Activated T-cell treated with anti-CD3 and anti-CD28 coated beads for 48 hours (primary cell): ENCODE results near the gene SNX20.
A peak's percentile ranks its signal among the peaks of the same experiment; 100 is the strongest.

Source experiments
- DNase-seq: peaks from one replicate; pipeline ENCODE4 v3.0.0-alpha.2; 2020; ENCODE audit warnings: low read depth

Gene SNX20

GRCh38 chr16:50679676-50680555 lies 1.2 kb downstream of the SNX20 start:
- no peak for DNase-seq

DNA sequence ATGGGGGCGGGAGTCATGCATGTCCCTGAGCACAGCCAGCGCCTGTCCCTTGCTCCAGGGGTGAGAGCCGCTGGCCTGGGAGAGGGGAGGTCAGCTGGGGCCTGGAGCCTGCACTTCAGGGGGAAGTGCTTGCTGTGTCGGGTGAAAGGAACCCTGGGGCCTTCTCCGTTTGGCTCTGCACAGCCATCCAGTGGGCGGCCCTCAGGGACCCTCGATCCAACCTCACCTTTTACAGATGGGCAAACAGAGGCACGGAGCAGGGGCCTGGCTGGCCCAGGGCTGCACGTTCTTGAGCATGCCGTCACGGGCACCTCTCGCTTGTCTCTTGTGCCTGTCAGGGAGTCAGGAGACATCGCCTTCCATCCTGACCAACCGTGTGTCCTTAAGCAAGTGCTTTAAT lies 1.8 kb downstream of the SNX20 start:
- no peak for DNase-seq

- DNase-seq: no peak
Observed at GRCh38 chr16:50678531-50678930, 2.6 kb downstream of the SNX20 start.

DNA sequence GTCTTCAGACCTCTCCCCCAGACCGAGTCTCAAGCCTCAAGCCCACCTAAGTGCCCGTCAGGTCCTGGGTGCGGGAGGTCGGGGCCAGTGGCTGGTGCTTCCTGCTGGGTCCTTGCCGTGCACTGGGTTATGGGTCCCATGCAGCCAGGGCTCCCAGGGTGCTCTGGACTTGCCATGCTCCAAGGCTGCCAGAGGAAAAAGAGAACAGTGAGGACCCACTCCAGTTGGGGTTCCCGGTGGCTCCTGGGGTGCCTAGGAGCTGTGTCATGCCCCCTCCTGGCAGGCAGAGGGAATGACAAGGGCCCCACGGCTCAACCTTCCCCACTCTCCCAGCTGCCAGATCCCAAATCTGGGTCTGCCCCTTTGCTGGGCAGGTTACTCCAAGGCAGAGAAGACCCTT lies 3.8 kb downstream of the SNX20 start:
- DNase-seq: no peak

DNA sequence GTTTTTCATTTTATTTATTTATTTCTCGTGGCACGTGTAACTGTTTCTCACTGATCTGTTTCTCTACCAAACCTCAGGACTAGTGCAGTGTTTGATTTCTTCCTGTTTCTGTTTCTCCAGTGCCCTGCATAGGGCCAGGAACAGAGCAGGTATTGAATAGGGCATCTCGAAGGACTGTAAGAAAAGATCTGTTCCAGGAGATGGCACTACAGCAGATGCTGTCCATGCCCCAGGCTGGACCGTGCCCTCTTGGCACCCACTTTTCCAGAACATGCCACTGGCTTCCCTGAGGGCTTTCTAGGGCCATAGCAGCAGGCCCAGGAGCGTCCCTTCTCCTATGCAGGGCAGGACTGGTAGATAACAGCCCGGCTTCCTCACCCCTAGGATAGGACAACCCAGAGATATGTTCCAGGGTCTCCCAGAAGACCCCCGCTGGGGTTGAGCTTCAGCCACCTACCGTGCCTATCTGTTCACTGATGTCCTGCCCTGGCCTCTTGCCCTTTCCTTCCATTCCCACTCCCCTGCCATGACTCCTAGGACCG lies 4.4 kb downstream of the SNX20 start:
- DNase-seq: no peak

GRCh38 chr16:50675686-50676610 lies 5.2 kb downstream of the SNX20 start:
- DNase-seq: no peak

DNA sequence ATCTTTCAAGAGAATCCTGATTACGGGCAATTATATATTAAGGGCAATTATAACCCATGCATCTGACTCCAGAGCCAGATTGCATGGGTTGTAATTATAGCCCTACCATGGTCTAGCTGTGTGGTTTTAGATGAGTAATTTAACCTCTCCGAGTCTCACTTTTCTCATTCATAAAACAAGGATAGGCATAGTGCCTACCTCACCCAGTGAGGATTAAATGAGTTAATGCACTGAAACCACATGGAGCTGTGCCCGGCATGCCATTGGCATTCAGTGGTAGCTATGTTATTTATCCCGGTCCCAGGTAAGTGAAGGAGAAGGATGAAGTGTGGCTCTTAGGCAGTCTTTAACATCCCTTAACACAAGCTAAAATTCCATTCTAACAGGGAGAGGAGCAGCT lies 6.3 kb downstream of the SNX20 start:
- DNase-seq: no peak

- DNase-seq: no peak
Observed at GRCh38 chr16:50673496-50674275, 7.4 kb downstream of the SNX20 start.

DNA sequence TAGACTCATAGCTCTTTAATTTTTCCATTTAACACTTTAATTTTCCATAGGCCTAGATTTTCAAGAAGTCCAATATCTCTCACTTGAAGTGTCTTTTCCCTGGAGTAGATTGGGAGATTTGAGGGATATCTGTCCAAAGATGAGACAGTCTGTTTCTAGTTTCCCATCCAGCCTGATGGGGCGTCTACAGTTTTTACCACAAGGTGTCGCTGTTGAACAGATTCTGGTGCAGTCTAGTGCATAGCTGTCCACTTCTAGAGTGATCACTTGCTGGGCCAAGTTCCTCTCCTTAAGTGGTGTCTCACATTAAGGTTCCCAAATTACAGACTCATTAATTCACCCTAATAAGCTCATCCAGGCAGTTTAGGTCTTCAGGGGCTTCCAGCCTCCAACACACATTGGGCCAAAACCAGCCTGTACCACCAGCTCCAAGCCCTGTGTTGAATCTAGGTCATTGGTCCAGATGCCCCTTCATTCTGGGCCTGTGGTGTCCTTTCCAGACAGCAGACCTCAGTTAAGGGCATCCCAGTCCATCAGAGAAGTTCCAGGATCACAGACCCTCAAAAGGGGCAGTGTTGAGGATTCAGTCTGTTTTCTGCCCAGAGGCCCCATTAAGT lies 9.4 kb downstream of the SNX20 start:
- DNase-seq: no peak

DNA sequence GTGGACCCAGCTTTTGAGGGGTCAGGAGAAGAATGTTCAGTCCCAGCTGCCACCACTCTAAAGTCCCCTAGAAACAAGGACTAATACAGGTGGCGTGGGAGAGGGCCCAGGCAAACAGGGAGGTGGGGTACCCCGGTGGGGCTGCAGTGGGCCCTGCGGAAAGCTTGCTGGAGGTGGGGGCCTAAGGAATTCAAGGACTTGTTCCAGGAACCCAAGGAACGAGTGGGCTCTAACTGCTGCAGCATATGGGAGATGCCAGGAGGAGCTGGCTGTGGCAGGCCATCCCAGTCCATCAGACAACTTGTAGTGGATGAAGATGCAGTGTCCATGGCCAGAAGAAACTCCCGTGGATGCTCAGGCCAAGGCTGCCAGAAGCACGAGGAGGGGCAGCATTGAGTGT lies 10.6 kb downstream of the SNX20 start:
- no peak for DNase-seq

GRCh38 chr16:50669741-50670140 lies 11.4 kb downstream of the SNX20 start:
- no peak for DNase-seq

DNA sequence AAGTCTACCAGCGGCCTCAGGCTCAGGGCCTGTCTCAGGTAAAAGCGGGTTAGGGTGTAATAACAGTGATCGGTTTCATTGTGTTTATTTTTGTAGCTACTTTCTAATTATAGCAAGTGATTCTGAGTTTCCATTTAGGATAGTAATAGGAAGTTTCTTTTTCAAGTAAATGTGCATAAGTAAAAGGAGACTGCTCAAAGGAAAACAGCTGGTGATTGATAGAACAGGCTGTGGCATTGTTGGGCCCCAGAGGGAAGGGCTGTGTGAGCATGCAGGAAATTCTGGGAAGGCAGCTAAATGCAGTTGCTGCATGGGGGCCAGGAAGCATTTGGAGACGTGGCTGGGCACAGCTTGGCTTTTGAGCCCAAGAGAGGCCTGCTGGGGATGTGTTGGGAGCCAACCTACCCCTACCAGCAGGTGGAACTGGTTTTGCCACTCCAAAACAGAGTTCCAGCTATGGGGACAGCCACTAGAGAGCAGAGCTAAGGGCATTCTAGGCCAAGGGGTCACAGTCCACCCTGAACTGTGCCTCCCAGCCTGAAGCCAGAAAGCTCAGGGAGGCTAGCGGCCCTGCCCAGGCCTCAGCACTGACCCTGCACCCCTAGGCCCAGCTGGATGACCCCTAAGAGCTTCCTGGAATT lies 12.6 kb downstream of the SNX20 start:
- no peak for DNase-seq

GRCh38 chr16:50667497-50668367 lies 13.4 kb downstream of the SNX20 start:
- no peak for DNase-seq

DNA sequence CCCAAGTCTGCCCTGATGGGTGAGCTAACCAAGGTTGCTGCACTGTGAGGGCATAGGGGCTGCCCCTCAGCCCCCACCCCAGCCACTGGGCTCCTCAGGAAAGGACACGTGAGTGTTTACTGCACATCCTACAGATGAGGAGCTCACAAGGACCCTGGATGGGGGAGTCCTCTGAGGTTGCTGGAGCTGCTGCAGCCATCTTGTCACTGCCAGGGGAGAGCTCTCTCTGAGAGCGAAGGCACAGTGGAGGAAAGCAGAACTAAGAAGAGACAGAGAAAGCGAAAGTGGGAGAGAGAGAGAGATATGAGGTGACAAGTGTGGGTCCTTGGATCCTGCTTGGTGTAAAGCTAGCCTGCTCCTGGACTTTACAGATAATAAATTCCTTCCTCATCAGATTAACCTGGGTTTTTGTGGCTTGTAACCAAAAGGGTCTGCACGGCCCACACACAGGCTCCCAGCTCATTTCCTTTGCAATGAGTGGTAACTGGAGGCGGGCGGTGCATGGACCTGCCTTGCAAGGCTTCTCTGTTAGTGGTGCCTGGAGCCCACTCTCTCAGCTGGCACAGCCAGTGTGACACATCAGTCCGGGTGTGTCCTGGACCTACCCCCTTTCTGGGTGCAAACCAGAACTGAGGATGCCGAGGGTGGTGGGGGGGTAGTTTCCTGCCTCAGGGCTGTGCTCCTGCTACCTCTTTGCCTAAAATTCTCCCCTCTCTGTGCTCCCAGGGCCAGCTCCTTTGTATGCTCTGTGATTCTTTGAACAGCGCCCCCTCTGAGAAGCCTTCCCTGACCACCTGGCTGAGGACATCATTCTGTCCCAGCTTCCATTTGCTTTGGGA lies 14.2 kb downstream of the SNX20 start:
- no peak for DNase-seq

- peak; percentile 75 for DNase-seq
Observed at GRCh38 chr16:50665128-50665878, 15.8 kb downstream of the SNX20 start.

- DNase-seq: no peak
Observed at GRCh38 chr16:50664270-50664669, 16.8 kb downstream of the SNX20 start.

DNA sequence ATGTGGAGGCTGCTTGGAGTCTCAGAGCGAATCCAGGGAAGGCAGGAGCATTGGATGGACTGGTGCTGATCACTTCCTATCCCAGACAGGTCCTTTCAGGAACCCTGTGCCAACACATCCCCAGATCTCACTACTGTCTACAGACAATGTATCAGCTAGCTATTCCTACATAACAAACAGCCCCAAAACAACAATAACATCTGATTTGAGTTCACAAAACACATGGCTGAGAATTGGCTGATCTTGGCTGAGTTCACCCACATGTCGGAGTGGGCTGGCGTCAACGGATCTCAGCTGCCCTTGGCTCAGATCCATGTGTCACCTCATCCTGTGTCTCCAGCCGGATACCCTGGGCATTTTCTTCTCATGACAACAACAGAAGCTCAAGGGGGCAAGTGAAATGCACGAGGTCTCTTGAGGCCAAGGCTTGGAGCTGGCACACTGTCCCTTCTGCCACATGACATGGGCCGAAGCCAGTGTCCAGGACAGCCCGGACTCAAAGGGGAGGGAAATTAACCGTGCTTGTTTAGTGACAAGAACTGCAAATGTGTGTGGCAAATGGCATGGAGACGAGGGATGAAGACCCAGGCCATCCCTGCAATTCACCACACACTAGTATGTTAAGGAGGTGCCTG lies 18.7 kb downstream of the SNX20 start:
- no peak for DNase-seq

DNA sequence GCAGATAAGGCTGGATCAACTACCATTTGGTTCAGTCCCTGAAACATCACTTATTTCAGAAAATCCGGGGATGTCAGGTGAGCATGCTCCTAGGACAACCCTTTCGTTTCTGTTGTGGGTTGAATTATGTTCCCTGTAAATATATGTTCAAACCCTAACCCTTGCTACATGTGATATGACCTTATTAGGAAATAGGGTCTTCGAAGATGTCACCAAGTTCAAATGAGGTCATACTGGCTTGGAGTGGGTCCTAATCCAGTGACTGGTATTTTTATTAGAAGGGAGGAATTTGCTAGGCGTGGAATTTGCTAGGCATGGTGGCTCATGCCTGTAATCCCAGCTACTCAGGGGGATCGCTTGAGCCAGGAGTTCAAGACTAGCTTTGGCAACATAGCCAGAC lies 21.3 kb downstream of the SNX20 start:
- no peak for DNase-seq
